ENCODE data around the gene RAX2.

RAX2 gene

DNA sequence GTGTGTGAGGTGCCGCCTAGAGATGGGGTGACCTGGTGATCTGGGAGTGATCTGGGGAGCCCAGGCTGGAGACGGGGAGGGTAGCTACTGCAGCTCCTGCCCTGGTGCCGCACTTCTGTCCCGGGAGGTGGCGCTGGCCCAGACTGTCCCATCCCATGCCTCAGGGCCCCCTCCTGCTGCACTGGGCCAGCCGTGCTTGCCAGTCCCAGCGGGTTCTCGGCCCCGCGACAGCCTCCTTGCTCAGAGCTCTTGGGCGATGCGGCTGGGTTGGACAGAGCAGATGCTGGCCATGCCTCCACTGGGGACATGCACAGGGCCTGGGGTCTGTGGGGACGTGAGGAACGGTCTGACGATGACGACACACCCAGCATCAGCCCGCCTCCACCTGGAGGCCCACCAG lies 2.5 kb downstream of the RAX2 start:
- Histone ChIP-seq H2BK120ac (ENCODE audit: low read depth, low read length) (no peak overlapping the region), H3K27me3 (ENCODE audit: control insufficient read depth in 1 of 2, insufficient read depth in 1 of 2, low read length in 2 of 2) (peaks cover 0 to 26% of the 10 kb centered on the region in 2 experiments), H3K27ac (ENCODE audit: low read length, poor library complexity, severe bottlenecking) (no peak overlapping the region), H3K4me3 (ENCODE audit: insufficient read depth in 1 of 2, low read depth in 1 of 2, low read length in 2 of 2) (no peak overlapping the region), H2AK5ac (ENCODE audit: low read length, severe bottlenecking) (no peak overlapping the region), H2BK15ac (ENCODE audit: low read depth, poor library complexity, severe bottlenecking) (no peak overlapping the region), H3K36me3 (ENCODE audit: control insufficient read depth in 1 of 2, insufficient read depth in 2 of 2, low read depth in 1 of 2, low read length in 2 of 2) (peaks cover 20 to 56% of the 10 kb centered on the region in 2 experiments), H3K18ac (ENCODE audit: low read depth in 1 of 2, low read length in 2 of 2) (no peak overlapping the region), H3K4ac (ENCODE audit: low read depth in 1 of 2, low read length in 2 of 2) (no peak overlapping the region), H3K79me1 (replicated peaks; ENCODE audit: low read length, poor library complexity, severe bottlenecking) (peaks cover 6% of the 10 kb centered on the region), H4K91ac (ENCODE audit: low read length) (no peak overlapping the region), H3K4me1 (ENCODE audit: control insufficient read depth, insufficient read depth, low read depth, low read length) (no peaks in the 10 kb centered on the region), H3K14ac (ENCODE audit: low read length in 2 of 2) (no peak overlapping the region), H3K4me2 (ENCODE audit: low read length, poor library complexity, severe bottlenecking) (no peak overlapping the region), H2BK5ac (ENCODE audit: low read depth, low read length, poor library complexity, severe bottlenecking) (no peak overlapping the region), H2AFZ (ENCODE audit: low read depth, low read length) (no peak overlapping the region), H3K9ac (ENCODE audit: low read length) (no peak overlapping the region), H4K8ac (ENCODE audit: low read length) (no peak overlapping the region), H3K9me3 (ENCODE audit: control insufficient read depth, low read length) (no peaks in the 10 kb centered on the region), H3K23ac (ENCODE audit: low read length in 2 of 2) (no peak overlapping the region), H2BK12ac (ENCODE audit: low read length in 2 of 2) (no peak overlapping the region)
- WGBS: 89% methylated on average over 17 of the region's 17 CpGs
- DNase-seq: no peak

DNA sequence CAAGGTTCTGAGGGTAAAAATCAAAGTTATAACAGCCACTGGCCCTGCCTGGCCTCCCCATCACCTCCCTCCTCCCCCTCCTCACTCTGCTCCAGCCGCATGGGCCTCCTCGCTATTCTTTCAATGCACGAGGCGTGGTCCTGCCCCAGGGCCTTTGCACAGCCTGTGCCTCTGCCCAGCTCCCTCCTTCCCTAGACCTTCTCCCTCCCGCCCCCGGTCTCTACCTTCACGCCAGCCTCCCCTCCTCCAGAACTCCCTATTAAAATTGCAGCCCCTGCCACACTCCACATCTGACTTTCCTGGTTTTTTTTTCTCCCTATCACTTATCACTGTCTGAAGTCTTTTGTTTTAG lies 3.3 kb downstream of the RAX2 start:
- Histone ChIP-seq H4K8ac (ENCODE audit: low read length) (no peak overlapping the region), H3K4me3 (ENCODE audit: insufficient read depth in 1 of 2, low read depth in 1 of 2, low read length in 2 of 2) (peak overlapping the region in 1 of 2 experiments; percentile 10), H3K27me3 (ENCODE audit: control insufficient read depth in 1 of 2, insufficient read depth in 1 of 2, low read length in 2 of 2) (peaks cover 0 to 21% of the 10 kb centered on the region in 2 experiments), H2BK120ac (ENCODE audit: low read depth, low read length) (no peak overlapping the region), H2AFZ (ENCODE audit: low read depth, low read length) (no peak overlapping the region), H4K91ac (ENCODE audit: low read length) (no peak overlapping the region), H2AK5ac (ENCODE audit: low read length, severe bottlenecking) (no peak overlapping the region), H3K23ac (ENCODE audit: low read length in 2 of 2) (no peak overlapping the region), H3K4me1 (ENCODE audit: control insufficient read depth, insufficient read depth, low read depth, low read length) (peaks cover 2% of the 10 kb centered on the region), H3K79me1 (replicated peaks; ENCODE audit: low read length, poor library complexity, severe bottlenecking) (peaks cover 6% of the 10 kb centered on the region), H3K9me3 (ENCODE audit: control insufficient read depth, low read length) (no peaks in the 10 kb centered on the region), H2BK12ac (ENCODE audit: low read length in 2 of 2) (no peak overlapping the region), H3K4me2 (ENCODE audit: low read length, poor library complexity, severe bottlenecking) (no peak overlapping the region), H3K14ac (ENCODE audit: low read length in 2 of 2) (no peak overlapping the region), H2BK5ac (ENCODE audit: low read depth, low read length, poor library complexity, severe bottlenecking) (no peak overlapping the region), H3K18ac (ENCODE audit: low read depth in 1 of 2, low read length in 2 of 2) (no peak overlapping the region), H3K27ac (ENCODE audit: low read length, poor library complexity, severe bottlenecking) (no peak overlapping the region), H2BK15ac (ENCODE audit: low read depth, poor library complexity, severe bottlenecking) (no peak overlapping the region), H3K36me3 (ENCODE audit: control insufficient read depth in 1 of 2, insufficient read depth in 2 of 2, low read depth in 1 of 2, low read length in 2 of 2) (peaks cover 20 to 56% of the 10 kb centered on the region in 2 experiments), H3K9ac (ENCODE audit: low read length) (no peak overlapping the region), H3K4ac (ENCODE audit: low read depth in 1 of 2, low read length in 2 of 2) (no peak overlapping the region)
- no peak for DNase-seq
- WGBS: 99% methylated on average over 7 of the region's 7 CpGs

DNA sequence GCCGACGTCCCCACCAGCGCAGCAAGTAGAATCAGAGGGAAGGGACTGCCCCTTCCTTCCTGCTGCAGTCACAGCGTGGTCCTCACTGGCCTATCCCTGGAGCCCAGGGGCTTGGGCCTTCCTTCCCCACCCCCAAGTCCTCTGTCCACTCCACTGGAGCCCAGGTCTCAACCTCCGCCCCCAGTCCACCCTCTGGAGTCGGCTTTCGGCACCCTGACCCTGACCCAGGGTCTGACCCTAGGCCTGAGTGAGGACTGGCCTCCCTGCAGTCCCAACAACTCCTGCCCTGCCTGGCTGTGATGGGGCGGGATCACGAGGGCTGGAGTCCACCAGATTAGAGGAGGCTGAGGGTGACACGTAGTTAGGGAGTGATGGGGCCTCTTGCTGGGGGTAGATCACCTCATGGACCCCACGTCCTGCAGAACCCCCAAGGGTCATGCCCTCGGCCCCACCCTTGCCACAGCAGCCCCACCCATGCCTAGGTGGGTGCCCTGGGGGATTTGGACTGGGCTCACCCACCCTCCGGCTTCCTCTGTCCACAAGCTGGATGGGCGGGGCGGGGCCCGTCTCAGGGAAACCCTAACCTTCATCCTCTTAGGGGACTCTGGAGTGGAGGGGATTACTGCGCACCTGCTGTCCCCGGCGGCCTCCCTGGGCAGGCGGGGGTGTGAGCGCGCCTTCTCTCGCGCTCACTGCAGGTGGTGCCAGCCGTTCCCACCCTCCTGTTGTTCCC lies 3.8 kb downstream of the RAX2 start:
- 93% methylated on average over 21 of the region's 25 CpGs for WGBS
- Histone ChIP-seq H3K9ac (ENCODE audit: low read length) (no peak overlapping the region), H2BK12ac (ENCODE audit: low read length in 2 of 2) (no peak overlapping the region), H3K79me1 (replicated peaks; ENCODE audit: low read length, poor library complexity, severe bottlenecking) (peaks cover 8% of the 10 kb centered on the region), H2BK5ac (ENCODE audit: low read depth, low read length, poor library complexity, severe bottlenecking) (no peak overlapping the region), H3K4ac (ENCODE audit: low read depth in 1 of 2, low read length in 2 of 2) (no peak overlapping the region), H3K4me1 (ENCODE audit: control insufficient read depth, insufficient read depth, low read depth, low read length) (peaks cover 5% of the 10 kb centered on the region), H3K27me3 (ENCODE audit: control insufficient read depth in 1 of 2, insufficient read depth in 1 of 2, low read length in 2 of 2) (peaks cover 0 to 21% of the 10 kb centered on the region in 2 experiments), H3K9me3 (ENCODE audit: control insufficient read depth, low read length) (no peaks in the 10 kb centered on the region), H3K14ac (ENCODE audit: low read length in 2 of 2) (no peak overlapping the region), H3K4me2 (ENCODE audit: low read length, poor library complexity, severe bottlenecking) (no peak overlapping the region), H3K36me3 (ENCODE audit: control insufficient read depth in 1 of 2, insufficient read depth in 2 of 2, low read depth in 1 of 2, low read length in 2 of 2) (peaks cover 20 to 56% of the 10 kb centered on the region in 2 experiments), H2AK5ac (ENCODE audit: low read length, severe bottlenecking) (no peak overlapping the region), H3K4me3 (ENCODE audit: insufficient read depth in 1 of 2, low read depth in 1 of 2, low read length in 2 of 2) (peak overlapping the region in 1 of 2 experiments; percentile 10), H3K18ac (ENCODE audit: low read depth in 1 of 2, low read length in 2 of 2) (no peak overlapping the region), H4K91ac (ENCODE audit: low read length) (no peak overlapping the region), H3K27ac (ENCODE audit: low read length, poor library complexity, severe bottlenecking) (no peak overlapping the region), H2BK120ac (ENCODE audit: low read depth, low read length) (no peak overlapping the region), H2BK15ac (ENCODE audit: low read depth, poor library complexity, severe bottlenecking) (no peak overlapping the region), H2AFZ (ENCODE audit: low read depth, low read length) (no peak overlapping the region), H4K8ac (ENCODE audit: low read length) (no peak overlapping the region), H3K23ac (ENCODE audit: low read length in 2 of 2) (no peak overlapping the region)
- DNase-seq: no peak

DNA sequence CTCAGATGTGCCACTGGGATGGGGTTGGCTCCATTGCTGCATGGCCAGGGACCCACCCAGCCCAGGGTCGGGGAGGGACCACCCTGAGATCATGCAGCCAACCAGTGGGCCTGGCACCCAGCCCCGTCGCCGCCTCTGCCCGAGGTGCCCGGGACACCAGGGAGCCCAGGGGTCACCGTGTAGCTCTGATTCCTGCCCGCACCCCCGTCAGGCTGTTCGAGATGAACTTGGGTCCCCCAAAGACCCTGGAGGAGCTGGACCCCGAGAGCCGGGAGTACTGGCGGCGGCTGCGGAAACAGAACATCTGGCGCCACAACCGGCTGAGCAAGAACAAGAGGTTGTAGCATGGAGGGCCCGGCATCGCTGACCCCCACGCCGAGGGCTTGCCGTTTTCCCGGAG lies 5.0 kb downstream of the RAX2 start:
- 96% methylated on average over 23 of the region's 23 CpGs for WGBS
- DNase-seq: no peak
- peaks cover 9% of the 10 kb centered on the region for H3K79me1 ChIP-seq (replicated peaks; ENCODE audit: low read length, poor library complexity, severe bottlenecking)
- no peak overlapping the region for H2BK12ac ChIP-seq (ENCODE audit: low read length in 2 of 2)
- no peak overlapping the region for H3K18ac ChIP-seq (ENCODE audit: low read depth in 1 of 2, low read length in 2 of 2)
- H3K4me2 ChIP-seq (ENCODE audit: low read length, poor library complexity, severe bottlenecking): no peak overlapping the region
- H3K4ac ChIP-seq (ENCODE audit: low read depth in 1 of 2, low read length in 2 of 2): no peak overlapping the region
- H2AFZ ChIP-seq (ENCODE audit: low read depth, low read length): no peak overlapping the region
- H3K4me1 ChIP-seq (ENCODE audit: control insufficient read depth, insufficient read depth, low read depth, low read length): peaks cover 5% of the 10 kb centered on the region
- no peak overlapping the region for H2BK120ac ChIP-seq (ENCODE audit: low read depth, low read length)
- no peak overlapping the region for H3K9ac ChIP-seq (ENCODE audit: low read length)
- H3K36me3 ChIP-seq (ENCODE audit: control insufficient read depth in 1 of 2, insufficient read depth in 2 of 2, low read depth in 1 of 2, low read length in 2 of 2): peaks cover 20 to 56% of the 10 kb centered on the region in 2 experiments
- no peak overlapping the region for H3K4me3 ChIP-seq (ENCODE audit: insufficient read depth in 1 of 2, low read depth in 1 of 2, low read length in 2 of 2)
- H4K8ac ChIP-seq (ENCODE audit: low read length): no peak overlapping the region
- H3K9me3 ChIP-seq (ENCODE audit: control insufficient read depth, low read length): no peaks in the 10 kb centered on the region
- no peak overlapping the region for H3K14ac ChIP-seq (ENCODE audit: low read length in 2 of 2)
- no peak overlapping the region for H3K27ac ChIP-seq (ENCODE audit: low read length, poor library complexity, severe bottlenecking)
- peak overlapping the region; percentile 1 for H4K91ac ChIP-seq (ENCODE audit: low read length)
- peaks cover 0 to 12% of the 10 kb centered on the region in 2 experiments for H3K27me3 ChIP-seq (ENCODE audit: control insufficient read depth in 1 of 2, insufficient read depth in 1 of 2, low read length in 2 of 2)
- H2BK5ac ChIP-seq (ENCODE audit: low read depth, low read length, poor library complexity, severe bottlenecking): no peak overlapping the region
- H2AK5ac ChIP-seq (ENCODE audit: low read length, severe bottlenecking): no peak overlapping the region
- H3K23ac ChIP-seq (ENCODE audit: low read length in 2 of 2): no peak overlapping the region
- no peak overlapping the region for H2BK15ac ChIP-seq (ENCODE audit: low read depth, poor library complexity, severe bottlenecking)

Measured in mesenchymal stem cell (in vitro differentiated cells and primary cell).